Erythroblast (primary cell): ENCODE results near the gene AIP.

Experiments used
- DNase-seq, 2 experiments: peaks; one replicate each; lab custom pipeline; 2025; lab: John Stamatoyannopoulos, UW
- GATA1 ChIP-seq: IDR thresholded peaks from 2 replicates; pipeline ENCODE4 v1.6.1; 2011; ENCODE audit warnings: low read depth, mild to moderate bottlenecking, control low read depth, low read length, moderate library complexity
- POLR2A ChIP-seq: IDR thresholded peaks from 2 replicates; pipeline ENCODE4 v1.6.1; 2011; ENCODE audit warnings: mild to moderate bottlenecking, low read length

Gene AIP

GRCh38 chr11:67482827-67483798 lies at the start of gene AIP:
Gene AIP (plus strand): TSS chr11:67483026. CDS start chr11:67483159, 133 bp downstream.
- peak; percentile 98 for DNase-seq
- TF ChIP-seq GATA1: no peak
- TF ChIP-seq POLR2A: peak; percentile 72

- TF ChIP-seq GATA1 (no peak), POLR2A (no peak)
- DNase-seq: no peak
These were observed 49.1 kb upstream of the AIP start for GRCh38 chr11:67433536-67434394.

DNA sequence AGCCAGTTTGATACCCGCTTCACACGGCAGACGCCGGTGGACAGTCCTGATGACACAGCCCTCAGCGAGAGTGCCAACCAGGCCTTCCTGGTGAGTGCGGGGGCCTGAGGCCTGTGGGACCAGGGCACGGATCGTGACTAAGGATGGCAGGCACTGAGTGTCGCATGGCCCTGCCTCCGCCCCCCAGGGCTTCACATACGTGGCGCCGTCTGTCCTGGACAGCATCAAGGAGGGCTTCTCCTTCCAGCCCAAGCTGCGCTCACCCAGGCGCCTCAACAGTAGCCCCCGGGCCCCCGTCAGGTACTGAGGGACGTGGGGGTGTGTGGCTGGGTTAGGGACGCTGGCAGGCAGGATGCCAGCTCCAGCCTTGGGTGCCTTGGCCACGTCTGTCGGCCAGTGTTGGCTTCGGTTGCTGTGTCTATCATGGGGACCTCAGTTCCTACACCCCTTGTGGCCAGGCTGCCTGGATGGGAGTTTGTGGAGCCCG lies 48.4 kb upstream of the AIP start:
- TF ChIP-seq POLR2A: no peak
- no peak for DNase-seq

DNA sequence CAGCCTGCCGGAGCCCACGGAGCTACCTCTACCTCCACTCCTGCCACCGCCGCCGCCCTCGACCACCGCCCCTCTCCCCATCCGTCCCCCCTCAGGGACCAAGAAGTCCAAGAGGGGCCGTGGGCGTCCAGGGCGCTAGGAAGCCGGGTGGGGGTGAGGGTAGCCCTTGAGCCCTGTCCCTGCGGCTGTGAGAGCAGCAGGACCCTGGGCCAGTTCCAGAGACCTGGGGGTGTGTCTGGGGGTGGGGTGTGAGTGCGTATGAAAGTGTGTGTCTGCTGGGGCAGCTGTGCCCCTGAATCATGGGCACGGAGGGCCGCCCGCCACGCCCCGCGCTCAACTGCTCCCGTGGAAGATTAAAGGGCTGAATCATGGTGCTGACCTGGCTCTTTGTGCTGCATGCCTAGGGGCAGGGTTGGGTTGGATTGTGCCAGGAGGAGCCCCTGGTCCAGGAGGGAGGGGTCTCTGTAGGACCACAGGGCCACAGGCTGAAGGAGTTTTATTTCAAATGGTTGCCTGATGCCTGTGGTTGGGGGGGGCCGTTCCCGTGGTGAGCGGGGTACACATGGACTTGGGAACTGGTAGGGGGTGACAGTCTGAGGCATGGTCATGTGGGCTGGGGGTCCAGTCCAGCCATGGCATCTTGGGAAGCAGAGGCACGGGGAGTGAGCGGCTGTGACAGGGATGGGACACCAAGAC lies 47.6 kb upstream of the AIP start:
- no peak for TF ChIP-seq GATA1
- TF ChIP-seq POLR2A: no peak
- no peak for DNase-seq

- no peak for DNase-seq
- TF ChIP-seq GATA1 (no peak), POLR2A (no peak)
These were observed 46.9 kb upstream of the AIP start for GRCh38 chr11:67435727-67436458.

DNA sequence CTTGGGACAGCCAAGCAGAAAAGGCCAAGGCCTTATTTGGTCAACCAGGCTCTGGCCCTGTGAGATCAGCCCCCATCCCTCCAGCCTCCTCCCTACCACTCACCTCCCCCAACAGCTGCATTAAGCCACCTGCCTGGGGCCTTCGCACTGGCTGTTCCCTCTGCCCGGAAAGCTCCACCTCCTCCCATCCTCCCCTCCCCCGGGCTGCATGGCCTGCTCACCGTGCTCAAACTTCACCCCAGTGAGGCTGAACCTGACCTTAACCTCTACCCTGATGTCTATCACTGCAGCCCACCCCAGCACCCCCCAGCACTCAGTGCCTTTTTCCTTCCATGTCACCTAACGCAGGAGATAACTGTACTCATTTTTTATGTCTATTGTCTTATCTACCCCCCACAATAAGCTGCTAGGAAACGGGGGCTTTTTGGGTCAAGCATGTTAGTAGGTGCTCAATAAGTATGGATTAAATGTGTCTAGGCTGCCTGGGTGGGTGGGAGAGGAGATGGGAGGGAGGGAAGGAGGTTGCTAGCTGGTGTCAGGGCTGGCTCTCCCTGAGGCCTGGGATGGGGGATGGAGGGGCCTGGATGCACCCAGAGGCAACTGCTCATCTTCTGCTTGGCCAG lies 46.3 kb upstream of the AIP start:
- DNase-seq: peak in 1 of 2 experiments; percentile 48
- TF ChIP-seq GATA1: no peak
- TF ChIP-seq POLR2A: no peak

DNA sequence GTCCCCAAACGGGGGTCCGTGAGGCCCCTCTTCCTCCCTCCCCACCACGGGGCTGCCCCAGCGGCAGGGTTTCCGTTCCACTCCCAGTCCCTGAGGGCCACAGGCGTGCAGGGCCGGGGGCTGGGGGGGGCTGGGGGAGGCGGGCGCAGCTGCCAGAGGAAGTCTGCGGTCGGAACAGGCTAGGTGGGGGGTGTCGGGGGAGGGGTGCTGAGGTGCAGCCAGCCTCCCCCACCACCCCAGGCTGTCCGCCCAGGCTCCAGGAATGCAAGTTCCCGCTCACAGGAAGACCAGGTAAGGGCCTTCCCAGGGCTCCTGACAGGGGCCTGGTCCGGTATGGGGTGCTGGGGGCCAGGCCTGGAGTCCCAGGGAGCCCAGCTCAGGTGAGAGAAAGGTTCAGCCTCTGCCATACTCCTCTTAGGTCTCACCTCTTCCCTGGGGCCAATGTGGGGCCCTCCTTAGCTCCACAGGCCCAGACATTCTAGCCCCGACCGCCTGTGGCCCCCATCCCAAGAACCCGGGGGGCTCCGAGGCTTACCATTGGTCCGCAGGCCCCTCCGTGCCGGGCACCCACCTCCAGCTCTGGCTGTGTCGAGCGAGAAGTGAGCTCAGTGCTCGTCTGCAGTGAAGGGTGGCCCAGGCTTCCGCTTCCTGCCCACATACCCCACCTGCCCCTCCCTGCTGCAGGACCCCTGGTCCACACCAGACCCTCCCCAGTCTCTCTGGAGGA lies 45.6 kb upstream of the AIP start, which contains the start of gene PTPRCAP:
Gene PTPRCAP, minus strand, starts transcription at position 601 of the 727 bp plus-strand sequence. Its CDS starts 63 bp downstream, at position 538.
- TF ChIP-seq GATA1 (no peak), POLR2A (no peak)
- DNase-seq: no peak

DNA sequence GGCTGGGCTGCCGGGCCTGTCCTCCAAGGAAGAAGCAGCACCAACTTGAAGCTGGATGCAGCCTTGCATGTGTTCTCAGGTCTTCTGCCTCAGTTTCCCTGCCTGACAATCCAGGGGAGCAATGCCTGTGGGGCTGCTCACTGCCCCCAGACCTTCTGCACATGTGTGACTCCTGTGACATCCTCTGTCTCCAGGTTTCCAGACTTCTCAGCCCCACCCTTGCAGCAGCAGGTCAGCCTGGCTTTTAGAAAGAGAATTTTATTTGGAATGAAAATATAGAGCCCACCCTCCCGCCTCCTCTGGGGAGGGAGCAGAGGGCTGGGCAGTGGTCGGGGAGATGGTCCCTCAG lies 45.0 kb upstream of the AIP start:
- TF ChIP-seq POLR2A (no peak), GATA1 (no peak)
- no peak for DNase-seq

GRCh38 chr11:67438158-67438902 lies 44.5 kb upstream of the AIP start:
- TF ChIP-seq GATA1 (no peak), POLR2A (no peak)
- DNase-seq: no peak

- no peak for DNase-seq
- TF ChIP-seq POLR2A (peak; percentile 20), GATA1 (no peak)
These were observed 43.3 kb upstream of the AIP start for GRCh38 chr11:67439321-67440228.
